CD4-positive, alpha-beta T cell treated with Interleukin-17A for 4 hours (primary cell): ENCODE results near the gene CADM1.

ENCODE experiments used
- DNase-seq: peaks from one replicate; pipeline ENCODE4 v3.0.0-alpha.2; 2020; ENCODE audit warnings: mixed read lengths

Gene CADM1

DNA sequence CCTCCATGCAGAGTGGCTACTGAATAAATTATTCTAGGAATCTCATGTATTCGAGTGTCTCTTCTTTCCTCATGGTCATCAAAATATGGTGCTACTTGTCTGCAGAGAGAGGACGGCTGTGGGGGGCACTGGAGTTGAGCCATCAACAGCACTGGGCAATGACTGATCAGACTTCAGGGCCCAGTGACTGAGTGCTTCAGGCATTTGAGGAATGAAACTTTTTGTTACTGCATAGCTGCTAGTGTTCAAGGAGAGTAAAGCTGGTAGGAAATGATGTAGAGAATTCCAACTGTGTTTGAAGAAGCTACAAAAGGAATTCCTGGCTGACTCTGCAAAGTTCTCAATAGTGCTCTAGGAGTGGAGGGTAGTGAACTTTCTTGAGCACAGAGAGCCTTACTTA, 277.7 kb downstream of the CADM1 start:
- no peak for DNase-seq

DNA sequence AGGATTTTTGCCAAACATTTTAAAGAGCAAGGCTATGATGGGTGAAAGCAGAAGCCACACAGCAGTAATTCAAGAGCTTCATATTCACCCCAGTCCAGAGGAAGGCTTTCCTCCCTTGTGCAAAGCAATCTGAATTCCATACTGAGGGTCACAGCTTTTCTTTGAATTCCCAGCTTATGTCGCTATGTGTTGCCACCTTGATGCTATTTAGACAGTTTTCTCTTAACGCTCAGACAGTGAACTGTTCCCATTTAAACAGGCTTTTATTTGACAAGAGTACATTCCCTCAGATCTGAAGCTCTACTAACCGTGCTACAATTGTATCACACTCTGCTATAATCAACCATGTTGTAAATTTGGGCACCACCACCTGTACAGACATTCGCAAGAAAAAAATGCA, 279.7 kb downstream of the CADM1 start:
- no peak for DNase-seq

DNA sequence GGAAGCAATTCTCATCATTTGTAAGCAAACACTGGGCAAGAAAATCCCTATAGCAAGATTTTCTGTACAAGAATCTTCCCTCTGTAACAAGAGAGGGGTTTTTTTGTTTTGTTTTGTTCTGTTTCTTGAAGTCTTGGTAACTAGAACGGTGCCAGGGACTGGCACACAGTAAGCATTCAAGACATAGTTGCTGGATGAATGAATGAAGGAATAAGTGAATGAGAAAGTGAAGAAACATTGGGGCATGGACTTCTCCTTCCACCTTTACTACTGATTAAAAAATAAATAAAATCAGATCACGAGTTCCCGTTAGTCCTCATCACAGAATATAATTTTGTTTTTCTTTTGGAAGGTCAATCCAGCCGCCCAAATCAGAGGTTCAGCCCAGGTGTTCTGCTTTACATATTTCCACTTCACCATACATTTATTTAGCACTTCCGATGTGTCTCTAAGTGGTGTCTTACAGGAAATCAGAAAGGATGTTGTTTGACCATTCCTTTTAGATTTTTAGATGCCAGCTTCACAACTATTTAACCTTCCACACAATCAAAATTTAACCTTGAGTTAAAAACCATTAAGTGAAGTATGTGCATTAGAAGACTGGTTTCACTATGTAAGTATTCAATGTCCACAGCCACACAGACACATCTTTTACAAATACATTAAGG, 281.2 kb downstream of the CADM1 start:
- no peak for DNase-seq

DNA sequence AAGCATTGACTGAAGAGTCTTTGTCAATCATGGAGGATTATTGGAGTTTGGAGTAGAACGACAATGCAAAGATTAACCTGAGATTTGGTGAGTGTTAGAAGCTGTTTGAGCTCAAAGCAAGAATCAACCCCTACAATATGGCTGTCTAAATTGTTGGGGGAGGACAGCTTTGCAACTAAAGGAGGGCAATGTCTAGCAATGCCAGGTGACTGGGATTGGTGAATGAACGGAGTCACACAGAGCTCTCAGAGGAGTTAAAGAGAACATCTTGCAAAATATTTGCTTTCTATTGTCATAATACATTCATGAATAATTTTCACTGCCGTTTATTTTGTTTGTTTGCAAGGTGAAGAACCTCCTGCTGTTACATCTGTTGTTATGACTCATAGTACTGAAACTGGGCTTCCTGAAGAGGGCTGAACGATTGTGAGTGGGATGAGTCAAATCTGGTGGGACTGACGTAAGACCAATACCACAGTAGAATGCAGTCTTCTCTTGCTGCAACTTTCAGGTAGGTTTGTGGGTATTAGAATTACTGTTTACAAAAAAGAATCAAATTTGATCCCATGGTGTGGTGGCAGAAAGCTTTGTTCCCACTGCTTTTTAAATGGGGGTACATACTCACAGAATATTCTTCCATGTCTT, 281.9 kb downstream of the CADM1 start:
- DNase-seq, result no peak

DNA sequence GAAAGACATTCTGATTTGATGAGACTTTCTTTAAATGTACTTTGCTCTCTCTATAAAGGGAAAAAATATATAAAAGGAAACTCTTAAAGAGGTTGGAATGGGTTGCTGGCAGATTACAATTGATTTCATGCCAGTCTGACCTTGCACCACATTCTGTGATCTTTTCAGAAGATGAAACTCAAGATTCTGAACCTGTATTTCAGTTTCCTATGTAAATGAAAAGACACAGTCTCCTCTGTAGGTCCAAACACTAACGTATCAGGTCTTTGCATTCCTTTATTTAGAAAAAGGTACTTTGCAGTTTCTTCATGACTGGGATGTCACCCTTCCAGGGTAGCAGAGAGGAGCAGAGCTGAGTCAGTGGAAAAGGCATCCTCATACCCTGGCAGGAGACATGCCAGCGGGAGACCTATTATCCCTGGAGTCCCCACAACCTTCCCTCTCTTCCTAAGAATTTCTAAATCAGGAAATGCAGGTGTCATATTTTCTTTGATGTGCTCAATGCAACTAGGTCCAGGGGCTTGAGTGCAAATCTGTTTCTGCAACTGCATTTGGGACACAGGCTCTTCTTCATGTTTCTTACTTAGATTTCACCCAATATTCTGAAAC, 282.6 kb downstream of the CADM1 start:
- no peak for DNase-seq

DNA sequence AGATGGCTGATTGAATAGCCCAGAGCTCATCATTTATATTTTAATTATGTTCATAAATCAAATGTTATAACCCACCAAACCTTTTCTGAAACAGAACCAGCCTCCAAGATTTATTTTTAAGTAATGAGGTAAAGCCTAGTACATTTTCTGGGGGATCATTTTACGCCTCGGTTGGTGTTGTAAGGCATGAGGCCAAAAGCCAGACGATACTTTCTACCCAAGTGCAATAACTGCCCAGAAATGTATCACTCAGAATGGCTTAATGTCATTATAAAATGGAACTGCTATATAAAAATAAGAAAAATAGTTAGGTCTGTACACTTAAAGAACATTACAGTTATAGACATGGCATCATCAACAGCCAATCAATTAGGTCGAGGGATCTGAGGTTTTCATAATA, 283.3 kb downstream of the CADM1 start:
- no peak for DNase-seq

DNA sequence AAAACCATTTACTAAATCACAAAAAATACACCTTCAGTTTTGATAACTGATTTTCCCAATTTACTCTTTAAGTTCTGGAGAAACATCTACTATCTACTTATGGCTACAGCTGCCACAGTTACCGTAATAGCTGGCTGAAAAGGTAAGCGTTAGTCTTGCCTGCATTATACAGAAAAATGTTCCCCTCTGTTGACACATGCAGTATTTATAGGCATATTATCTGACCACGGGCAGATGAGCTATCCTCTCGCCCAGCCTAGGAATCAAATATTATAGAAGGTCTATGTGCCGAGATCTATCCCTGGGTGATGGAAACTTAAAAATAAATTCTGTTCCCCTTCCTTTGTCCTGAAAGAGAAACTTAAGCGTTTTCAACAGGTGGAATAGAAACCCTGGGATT, 283.8 kb downstream of the CADM1 start:
- no peak for DNase-seq

DNA sequence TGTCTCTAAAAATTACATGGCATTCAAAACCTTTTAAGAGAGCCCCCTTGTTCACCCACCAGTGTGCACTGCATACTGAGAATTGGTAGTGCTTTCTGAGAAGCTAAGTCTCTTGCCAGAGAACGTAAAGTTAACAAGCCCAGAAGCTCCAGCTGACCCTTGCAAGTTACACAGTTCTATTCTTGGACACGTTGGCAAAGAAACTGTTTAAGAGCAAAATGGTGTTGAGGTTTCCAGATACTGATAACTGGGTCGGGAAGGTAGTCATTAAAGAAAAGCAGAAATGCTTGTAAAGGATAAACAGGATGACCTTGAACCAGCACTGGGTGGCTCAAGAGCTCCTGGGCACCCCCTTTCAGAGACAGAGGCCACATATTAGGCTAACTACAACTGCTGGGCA, 284.8 kb downstream of the CADM1 start:
- no peak for DNase-seq

DNA sequence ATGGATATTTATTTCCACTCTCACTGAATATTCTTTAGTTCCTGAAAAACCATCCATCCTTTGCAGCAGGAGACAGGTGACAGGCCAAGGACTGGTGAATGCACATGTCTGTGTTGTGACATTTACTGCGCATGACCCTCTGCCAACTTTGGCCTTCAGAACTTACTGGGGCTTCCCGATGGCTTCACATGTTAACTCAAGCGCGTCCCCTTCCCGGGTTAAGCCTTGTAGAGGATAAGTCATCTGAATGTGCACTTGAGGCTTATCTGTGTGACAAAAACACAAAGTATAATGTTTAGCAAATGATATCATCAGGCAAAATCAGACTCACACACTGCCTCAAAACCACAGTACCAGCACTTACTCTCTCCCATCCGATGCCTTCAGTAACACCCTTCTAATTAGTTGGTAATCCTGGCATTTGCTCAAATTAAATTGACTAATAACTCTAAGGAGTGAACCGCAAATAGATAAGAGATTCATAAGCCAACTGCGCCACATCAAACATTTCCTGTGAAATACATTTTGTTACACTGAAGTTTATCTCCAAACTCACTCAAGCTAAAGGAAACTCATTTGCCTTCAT, 286.4 kb downstream of the CADM1 start:
- DNase-seq, result no peak

DNA sequence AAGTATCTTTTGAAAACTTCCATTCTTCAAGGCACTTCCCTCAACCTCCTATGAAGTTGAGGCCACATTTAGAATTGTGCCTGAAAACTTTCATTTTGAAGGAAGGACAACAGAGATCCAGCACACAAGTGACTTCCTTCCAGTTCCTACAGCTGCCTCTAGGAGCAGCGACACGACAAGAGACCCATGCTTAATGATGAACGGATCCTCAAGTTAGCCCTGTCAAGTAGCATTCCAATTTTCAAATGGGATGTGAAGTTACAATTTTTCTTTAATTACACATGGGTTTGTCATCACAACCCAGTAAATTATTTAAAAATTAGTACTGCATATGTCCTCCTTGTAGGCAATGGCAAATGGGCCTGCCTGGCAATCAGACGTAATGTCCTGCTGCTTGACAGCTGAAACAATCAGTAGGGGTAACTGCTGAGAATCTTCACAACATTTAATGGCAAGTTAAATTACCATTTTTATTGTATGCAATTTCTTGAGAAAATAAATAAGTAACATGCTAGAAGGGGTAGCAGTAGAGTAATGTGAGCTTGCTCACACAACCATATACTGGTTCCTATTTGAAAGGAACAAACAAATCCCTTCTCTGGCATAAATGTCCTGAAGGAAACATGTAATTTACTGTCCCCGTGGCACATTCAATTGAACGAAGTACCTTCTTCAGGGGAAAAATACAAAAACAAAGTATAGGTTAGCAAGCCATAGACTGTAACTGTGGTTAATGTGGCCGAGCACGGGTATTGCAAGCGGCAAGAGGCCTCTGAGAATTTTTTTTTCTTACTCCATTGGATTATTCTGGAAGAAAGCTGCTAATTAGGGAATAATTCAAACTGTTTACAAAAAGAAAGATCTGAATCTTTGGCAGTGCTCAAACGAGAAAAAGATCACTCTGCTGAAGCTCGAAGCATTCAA, 288.3 kb downstream of the CADM1 start:
- no peak for DNase-seq

DNA sequence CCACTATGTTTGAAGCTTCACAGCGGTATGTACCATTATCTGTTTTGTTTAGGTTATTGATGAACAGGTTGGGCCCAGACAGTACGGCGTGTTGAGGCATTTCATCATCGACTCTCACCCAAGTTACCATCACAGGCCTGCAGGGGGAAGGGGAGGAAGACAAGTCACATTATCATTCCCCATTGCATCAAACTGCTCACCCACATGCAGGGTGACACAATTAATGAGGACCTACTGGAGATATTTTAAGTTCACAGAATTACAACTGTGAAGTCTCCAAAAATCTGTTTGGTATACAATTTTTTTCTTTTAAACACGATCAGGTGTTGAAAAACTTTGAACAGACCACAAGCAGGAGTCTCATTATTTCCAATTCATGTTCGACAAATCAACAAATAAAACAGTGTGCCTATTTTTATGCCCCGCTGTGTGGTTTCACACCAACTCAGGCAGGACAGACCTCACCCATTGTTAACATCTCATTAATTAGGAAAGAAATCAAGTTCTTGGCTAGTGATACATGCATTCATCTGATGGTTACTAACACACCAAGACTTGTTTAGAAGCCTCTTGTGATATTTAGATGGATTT, 289.5 kb downstream of the CADM1 start:
- DNase-seq, result no peak

DNA sequence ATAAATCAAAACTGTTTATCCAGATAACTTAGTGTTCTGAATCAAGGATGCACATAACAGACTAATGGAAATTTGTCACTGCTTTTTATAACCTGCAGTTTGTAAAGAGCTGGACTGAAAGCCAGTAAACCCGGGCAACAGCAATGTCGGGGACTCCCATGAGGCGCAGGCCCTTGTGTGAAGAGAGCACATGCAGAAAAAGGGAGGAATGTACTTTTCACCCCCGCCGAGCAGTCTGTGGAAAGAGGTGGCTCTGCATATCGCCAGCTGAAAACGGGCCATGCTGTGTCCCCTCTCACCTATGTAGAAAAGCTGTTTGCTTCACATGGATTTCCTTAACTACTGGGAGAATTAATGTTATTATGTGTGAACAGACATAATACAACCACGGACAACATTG, 291.2 kb downstream of the CADM1 start:
- no peak for DNase-seq

DNA sequence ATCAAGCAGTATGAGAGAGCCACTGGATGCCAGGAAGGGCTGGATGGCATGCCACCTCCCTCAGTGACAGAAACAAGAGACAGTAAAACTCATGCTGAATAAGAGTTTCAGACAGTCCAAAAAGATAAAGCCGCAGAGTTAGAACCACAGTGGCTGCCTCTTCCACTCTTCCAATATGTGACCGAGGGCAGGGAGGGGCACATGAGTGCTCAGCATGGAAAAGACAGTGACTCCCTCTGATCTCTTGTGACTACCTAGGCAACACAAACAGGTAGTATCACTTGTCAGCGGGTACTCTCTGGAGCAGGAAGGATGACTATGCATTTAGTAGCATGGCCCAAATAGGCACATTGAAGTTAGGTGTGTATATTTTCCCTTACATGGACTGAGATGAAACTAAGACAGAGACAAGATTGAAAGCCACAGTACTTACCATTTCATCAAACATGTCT, 295.4 kb downstream of the CADM1 start:
- no peak for DNase-seq

DNA sequence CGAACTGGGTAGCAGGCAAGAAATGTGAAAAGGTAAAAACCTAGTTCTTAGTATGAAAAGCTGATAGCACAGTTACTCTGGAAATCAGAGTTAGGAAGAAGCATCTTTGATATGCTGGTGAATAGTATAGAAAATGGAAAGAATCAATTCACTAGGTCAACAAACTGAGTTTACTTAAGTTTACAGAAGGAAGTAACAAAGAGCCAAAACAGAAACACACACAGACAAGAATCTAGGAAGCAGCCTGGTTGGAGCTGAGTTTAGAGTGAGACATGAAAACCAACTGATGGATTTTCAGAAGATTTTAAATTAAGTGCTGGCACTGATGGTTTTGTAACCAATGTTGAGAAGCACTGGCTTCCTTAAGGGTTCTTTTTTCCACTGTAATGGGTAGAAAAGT, 296.3 kb downstream of the CADM1 start:
- DNase-seq, result no peak

DNA sequence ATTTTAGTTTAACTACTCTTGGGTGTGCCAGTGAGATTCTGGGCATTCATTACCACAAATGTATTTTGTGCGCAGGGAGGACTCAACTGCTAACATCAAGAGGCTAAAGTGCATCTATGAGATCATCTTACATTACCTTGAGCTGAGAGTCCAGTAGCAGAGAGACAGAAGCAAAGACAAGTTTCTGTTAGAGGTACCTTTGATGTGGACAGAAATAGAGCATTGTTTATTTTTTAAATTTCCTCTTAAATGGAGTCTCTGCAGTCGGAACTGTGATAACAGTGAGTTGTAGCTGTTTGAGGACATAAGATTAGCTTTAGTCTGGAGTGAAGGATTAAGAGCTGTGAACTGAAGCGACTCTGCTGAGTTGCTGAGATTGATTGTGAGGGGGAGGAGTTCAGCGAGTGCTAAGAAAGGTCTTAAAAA, 297.0 kb downstream of the CADM1 start:
- DNase-seq, result no peak

DNA sequence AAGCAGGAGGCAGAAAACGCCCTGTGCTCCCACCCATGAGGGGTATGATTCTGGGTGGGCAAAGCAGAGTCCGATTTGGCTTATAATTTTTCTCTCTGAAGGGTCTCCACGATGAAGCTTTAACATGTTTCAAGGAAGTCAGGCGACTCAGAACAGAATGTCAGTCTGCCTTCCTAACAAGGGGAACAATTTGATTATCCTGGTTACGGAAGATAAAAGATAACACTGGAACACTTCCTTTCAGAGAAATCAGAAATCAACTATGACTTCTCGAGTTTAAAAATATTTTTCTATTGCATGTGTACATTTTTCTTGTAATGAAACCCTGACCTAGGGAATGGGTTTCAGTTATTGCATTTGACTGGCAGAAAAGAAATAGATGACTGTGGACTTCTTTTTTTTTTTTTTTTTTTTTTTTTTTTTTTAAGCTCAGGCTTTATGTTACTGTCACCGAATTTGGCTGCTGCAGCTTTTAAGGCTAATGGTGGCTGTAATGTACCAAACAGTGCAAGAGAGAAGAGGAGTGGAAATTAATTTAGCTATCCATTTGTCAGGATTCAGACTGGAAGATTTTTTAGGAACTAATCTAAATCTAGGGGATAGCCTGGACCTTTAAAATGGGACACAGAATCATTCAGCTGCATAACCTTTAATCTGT, 297.7 kb downstream of the CADM1 start:
- no peak for DNase-seq

DNA sequence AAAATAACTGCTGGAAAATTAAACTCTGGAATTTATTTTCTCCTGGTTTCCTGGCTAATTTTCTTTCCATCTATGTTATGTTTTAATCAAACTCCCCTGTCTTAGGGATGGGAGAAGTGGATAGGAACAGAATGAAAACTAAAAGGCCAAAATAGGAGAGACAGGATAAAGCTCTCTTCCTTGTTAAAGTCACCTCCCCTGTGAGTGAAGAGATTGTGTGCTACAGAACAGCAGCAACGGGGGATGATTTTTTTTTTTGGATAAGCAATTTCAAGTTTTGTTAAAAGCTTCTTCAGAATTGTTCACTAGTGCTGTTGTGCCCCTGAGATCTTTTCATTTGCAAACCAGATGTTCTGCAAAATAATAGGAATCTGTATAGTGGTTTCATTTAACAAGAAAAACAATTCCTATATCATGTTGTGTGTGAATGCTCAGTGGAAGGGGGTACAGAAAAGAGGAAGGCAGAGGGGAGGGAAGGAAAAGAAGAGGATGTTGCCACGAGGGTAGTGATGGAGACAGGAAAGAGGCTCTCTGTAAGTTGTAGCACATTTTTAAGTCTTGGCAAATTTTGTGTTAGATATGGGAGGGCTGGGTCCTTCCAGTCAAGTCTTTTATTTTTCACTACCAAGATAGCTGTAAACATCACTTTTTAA, 301.2 kb downstream of the CADM1 start:
- no peak for DNase-seq

DNA sequence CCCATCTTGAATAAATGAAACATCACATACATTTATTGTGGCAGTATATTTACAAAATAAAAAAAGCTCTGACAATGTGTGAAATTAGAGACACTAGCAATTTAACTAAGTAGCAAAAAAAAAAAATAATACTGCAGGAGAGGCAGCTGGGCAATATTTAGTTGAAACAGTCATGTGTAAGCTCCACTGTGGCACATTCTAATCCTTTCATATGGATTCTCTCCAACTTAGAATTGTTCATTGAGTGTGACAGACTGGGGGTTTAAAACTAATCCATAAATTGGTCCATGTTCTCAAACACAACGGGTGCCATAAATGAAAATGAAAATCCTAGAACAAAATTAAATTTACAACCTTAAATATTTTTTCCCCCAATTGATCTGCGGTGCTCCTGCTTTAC, 302.1 kb downstream of the CADM1 start:
- DNase-seq, result no peak

DNA sequence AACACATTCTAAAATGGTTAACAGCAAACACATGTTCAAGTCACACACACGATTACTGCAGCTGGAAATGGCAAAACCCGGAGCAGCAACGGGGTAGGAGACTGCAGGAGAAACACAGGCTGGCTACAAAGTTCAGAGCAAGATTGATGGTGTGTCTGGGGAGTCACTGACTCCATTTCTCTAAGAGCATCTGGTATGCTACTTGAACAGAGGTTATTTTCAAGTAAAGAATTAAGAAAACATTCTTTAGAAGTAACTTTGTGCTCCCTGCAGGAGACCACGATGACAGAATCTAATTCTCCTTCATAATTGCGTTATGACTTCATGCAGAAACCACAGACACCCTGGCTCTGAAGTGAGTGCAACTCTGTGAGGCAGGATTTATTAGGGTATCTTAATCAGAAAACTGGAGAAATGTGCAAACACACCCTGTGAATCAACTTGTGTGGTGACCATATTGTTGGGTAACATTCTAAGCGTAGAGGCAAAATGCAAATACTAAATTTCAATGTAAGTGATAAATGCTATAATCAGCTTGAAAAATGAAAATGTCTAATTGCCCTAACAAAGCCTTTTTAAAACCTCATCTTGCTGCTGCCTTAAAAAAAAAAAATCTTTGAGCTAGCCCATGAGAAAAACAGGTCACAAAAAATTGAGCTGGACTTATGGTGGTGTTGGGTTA, 303.0 kb downstream of the CADM1 start:
- no peak for DNase-seq

DNA sequence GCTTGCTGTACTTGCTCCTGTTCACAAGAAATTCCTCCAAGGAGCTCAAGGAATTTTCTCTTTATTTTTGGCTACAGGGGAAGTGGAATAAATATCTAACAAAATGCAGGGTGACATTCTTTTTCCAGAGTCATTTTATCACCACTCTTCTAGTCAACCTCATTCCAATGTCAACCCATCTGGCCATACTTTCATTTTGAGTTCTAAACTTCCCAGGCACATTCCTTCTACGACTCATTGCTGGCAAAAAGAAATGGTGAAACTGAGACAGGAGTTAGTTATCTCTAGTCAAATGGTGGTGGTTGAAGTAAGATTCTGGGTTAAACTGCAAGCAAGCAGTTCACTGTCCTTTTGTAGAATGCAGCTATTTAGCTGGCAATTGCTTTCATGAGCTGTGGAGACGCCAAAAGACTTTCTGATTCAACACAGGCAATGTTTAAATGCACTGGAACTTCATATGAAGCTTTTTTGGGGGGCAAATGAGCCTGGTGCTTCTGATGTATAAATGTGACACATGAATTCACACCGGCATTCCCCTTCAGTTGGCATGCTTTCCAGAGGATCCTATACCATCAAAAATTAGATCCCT, 304.6 kb downstream of the CADM1 start:
- no peak for DNase-seq
